Measurements from ENCODE around the gene PITRM1. TPM values are rescaled to one million over a fixed set of nuclear protein-coding genes. Genes with fewer than 3 reads are reported as not detected.
A peak's percentile ranks its signal among the peaks of the same experiment; 100 is the strongest.
"Not testable (repeated sequence)": the region's sequence is repeated elsewhere in the genome, so short reads cannot be mapped to it uniquely, and the experiment has no call there.

The PITRM1 gene
- 60.7 and 62.8 TPM in 2 replicates for total RNA-seq

GRCh38 chr10:3172446-3173170 lies at the start of gene PITRM1:
Gene PITRM1 (minus strand): TSS chr10:3172782. CDS start chr10:3172772, 10 bp downstream.
- peak; percentile 98 to 100 for DNase-seq (ENCODE audit: low read depth in 2 of 2)

- no peak for DNase-seq (ENCODE audit: low read depth in 2 of 2)
These were observed 49.5 kb upstream of the PITRM1 start for GRCh38 chr10:3222068-3222467.

- not testable (repeated sequence) for DNase-seq (ENCODE audit: low read depth in 2 of 2)
These were observed 49.0 kb upstream of the PITRM1 start for GRCh38 chr10:3221601-3222000.

GRCh38 chr10:3220853-3221252 lies 48.3 kb upstream of the PITRM1 start:
- peak in 1 of 2 donors; percentile 60 for DNase-seq (ENCODE audit: low read depth in 2 of 2)

- not testable (repeated sequence) for DNase-seq (ENCODE audit: low read depth in 2 of 2)
These were observed 46.5 kb upstream of the PITRM1 start for GRCh38 chr10:3219021-3219628.

- no peak for DNase-seq (ENCODE audit: low read depth in 2 of 2)
These were observed 45.3 kb upstream of the PITRM1 start for GRCh38 chr10:3217853-3218252.

GRCh38 chr10:3217301-3217700 lies 44.7 kb upstream of the PITRM1 start:
- no peak for DNase-seq (ENCODE audit: low read depth in 2 of 2)

- no peak for DNase-seq (ENCODE audit: low read depth in 2 of 2)
These were observed 42.7 kb upstream of the PITRM1 start for GRCh38 chr10:3215153-3215775.

- no peak for DNase-seq (ENCODE audit: low read depth in 2 of 2)
These were observed 41.4 kb upstream of the PITRM1 start for GRCh38 chr10:3213758-3214515.

- no peak for DNase-seq (ENCODE audit: low read depth in 2 of 2)
These were observed 40.6 kb upstream of the PITRM1 start for GRCh38 chr10:3213208-3213607.

- no peak for DNase-seq (ENCODE audit: low read depth in 2 of 2)
These were observed 37.8 kb upstream of the PITRM1 start for GRCh38 chr10:3210251-3210877.

- no peak for DNase-seq (ENCODE audit: low read depth in 2 of 2)
These were observed 36.2 kb upstream of the PITRM1 start for GRCh38 chr10:3208481-3209406.

GRCh38 chr10:3207351-3207750 lies 34.8 kb upstream of the PITRM1 start:
- DNase-seq (ENCODE audit: low read depth in 2 of 2), result no peak

GRCh38 chr10:3206511-3207157 lies 34.1 kb upstream of the PITRM1 start:
- DNase-seq (ENCODE audit: low read depth in 2 of 2), result no peak

- DNase-seq (ENCODE audit: low read depth in 2 of 2), result no peak
These were observed 31.4 kb upstream of the PITRM1 start for GRCh38 chr10:3203972-3204371.

- no peak for DNase-seq (ENCODE audit: low read depth in 2 of 2)
These were observed 30.6 kb upstream of the PITRM1 start for GRCh38 chr10:3203016-3203811.

- no peak for DNase-seq (ENCODE audit: low read depth in 2 of 2)
These were observed 29.2 kb upstream of the PITRM1 start for GRCh38 chr10:3201796-3202195.

- DNase-seq (ENCODE audit: low read depth in 2 of 2), result no peak
These were observed 26.9 kb upstream of the PITRM1 start for GRCh38 chr10:3199488-3199887.

- DNase-seq (ENCODE audit: low read depth in 2 of 2), result no peak
These were observed 26.3 kb upstream of the PITRM1 start for GRCh38 chr10:3198900-3199299.
